Tibial nerve (tissue), 4 donors: ENCODE measurements around the gene NCKAP1.

Experiments
- EP300 ChIP-seq, 2 donors: sonication (generic); formaldehyde crosslinking; IDR thresholded peaks; one replicate each; pipeline ENCODE4 v1.6.1; 2017; ENCODE audit warnings: antibody characterized with exemption in 2 of 2, mild to moderate bottlenecking in 1 of 2
- TF ChIP-seq, protein P1 (sequence below), 5 experiments: fragments of 200-600 bp in 3 of 5; fragments of 450-650 bp in 2 of 5; sonication (generic) in 3 of 5; IDR thresholded peaks; one replicate each; pipeline ENCODE4 v1.5.1; 2016 to 2019; ENCODE audit warnings: antibody characterized with exemption in 5 of 5, mild to moderate bottlenecking in 3 of 5, moderate library complexity in 2 of 5

DNA sequence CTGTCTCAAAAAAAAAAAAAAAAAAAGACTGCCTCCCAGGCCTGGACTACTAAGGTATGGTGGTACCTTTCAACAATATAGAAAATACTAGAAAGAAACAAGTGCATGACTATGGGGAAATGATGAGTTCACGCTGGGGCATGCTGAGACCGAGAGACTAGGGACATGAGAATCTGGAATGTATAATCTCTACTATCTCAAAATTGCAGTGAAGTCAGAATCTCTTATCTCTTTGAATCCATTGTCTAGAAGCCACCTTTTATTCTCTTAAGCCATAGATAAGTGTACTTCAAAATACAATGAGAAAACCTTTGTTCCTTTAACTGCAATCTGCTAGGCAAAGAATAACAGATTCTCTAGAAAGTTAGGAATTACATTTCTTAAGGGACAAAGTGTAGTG, 177.4 kb downstream of the NCKAP1 start:
- TF ChIP-seq, protein P1, sequence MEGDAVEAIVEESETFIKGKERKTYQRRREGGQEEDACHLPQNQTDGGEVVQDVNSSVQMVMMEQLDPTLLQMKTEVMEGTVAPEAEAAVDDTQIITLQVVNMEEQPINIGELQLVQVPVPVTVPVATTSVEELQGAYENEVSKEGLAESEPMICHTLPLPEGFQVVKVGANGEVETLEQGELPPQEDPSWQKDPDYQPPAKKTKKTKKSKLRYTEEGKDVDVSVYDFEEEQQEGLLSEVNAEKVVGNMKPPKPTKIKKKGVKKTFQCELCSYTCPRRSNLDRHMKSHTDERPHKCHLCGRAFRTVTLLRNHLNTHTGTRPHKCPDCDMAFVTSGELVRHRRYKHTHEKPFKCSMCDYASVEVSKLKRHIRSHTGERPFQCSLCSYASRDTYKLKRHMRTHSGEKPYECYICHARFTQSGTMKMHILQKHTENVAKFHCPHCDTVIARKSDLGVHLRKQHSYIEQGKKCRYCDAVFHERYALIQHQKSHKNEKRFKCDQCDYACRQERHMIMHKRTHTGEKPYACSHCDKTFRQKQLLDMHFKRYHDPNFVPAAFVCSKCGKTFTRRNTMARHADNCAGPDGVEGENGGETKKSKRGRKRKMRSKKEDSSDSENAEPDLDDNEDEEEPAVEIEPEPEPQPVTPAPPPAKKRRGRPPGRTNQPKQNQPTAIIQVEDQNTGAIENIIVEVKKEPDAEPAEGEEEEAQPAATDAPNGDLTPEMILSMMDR (IDR thresholded peaks at IDR 0.05) = no peak
- TF ChIP-seq EP300 (IDR thresholded peaks at IDR 0.05) = no peak
